ENCODE measurements around the gene RCAN2.

DNA sequence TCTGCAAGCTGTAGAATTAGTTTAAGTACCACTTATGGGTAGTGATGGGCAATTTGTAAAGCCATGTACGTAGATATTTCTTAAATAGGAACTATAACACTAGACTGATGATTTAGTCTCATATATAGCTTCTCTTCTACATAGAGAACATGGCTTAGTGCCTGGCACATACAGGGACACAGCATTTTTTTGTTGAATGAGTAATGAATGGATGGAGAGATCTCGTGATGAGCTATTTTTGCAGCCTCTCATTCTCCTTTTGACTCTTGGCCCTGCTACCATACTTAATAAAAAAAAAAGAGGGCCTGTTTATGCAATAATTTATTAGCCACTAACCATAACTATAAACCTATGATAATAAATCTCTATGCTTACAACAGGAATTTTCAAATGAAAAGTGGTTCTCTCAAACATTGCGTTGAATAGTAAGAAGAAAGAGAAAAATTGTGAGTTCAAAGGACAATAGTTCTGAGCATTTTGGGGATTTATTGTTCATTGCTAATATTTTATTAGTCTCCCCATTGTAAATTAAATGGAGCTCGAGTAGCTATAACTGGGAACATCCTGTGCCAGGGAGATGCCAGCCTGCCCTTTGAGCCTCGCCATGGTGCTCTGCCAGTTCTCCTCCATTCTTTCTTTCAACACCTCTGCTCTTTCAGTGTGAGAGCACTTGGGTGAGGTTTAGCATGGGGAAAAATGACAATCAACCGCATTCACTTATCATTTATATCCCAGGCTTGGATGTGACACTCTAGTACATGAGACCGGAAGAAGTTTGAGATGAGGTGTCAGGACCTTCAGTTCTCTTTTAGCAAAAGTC, 14.7 kb upstream of the RCAN2 start:
- no peak for TF ChIP-seq POLR2A (IDR thresholded peaks at IDR 0.05; ENCODE audit: low read depth, low read length)
- TF ChIP-seq PAX5 (IDR thresholded peaks at IDR 0.05; ENCODE audit: insufficient read depth, low read length, severe bottlenecking): no peak
- TF ChIP-seq POLR2AphosphoS5 (IDR thresholded peaks at IDR 0.05; ENCODE audit: low read depth, low read length): no peak
- TF ChIP-seq SPI1 (IDR thresholded peaks at IDR 0.05; ENCODE audit: low read depth, low read length): no peak
- TF ChIP-seq TAF1 (IDR thresholded peaks at IDR 0.05; ENCODE audit: low read depth, low read length): no peak
- no peak for TF ChIP-seq POU2F2 (IDR thresholded peaks at IDR 0.05; ENCODE audit: low read depth, low read length)

Data from GM12891 (cell line).